Measurements from ENCODE around the gene PLPPR1. TPM values are rescaled to one million over a fixed set of nuclear protein-coding genes. Genes with fewer than 3 reads are reported as not detected.

Gene PLPPR1
- polyA plus RNA-seq, 1 of the 3 experiments (the other 2 are of a cell fraction) = not detected

DNA sequence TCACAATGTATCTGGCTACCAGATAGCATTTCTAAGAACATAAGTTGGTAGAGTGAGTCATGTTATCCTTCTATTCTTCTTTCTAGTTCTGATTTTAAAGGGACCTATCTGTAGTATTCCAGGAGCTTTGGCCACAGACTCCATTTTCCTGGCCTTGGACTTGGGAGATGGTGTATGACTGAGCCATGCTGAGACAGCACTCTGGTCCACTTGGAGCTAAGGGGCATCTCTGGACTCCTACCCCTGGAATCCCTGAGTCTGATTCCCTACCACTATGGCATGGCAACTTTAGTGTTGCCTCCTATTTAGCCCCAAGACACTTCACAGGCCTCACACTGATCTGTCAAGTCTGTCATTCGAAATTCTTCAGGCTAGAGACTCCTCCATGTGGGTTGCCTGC lies 297.5 kb downstream of the PLPPR1 start:
- H3K79me2 ChIP-seq (ENCODE audit: insufficient read depth) = no peaks in the 10 kb centered on the region
- no peak for DNase-seq
- ChIA-PET POLR2A (no interaction called here), CTCF (interaction anchor here (0.8 kb wide), 1 partner anchor 14 kb away, joined by 3 read pairs; no protein-coding TSS in a partner anchor)
- no peaks in the 10 kb centered on the region for H3K27me3 ChIP-seq (ENCODE audit: insufficient read depth)
- H3F3A ChIP-seq (replicated peaks; ENCODE audit: insufficient read depth) = no peaks in the 10 kb centered on the region
- H3K9me2 ChIP-seq = no peaks in the 10 kb centered on the region
- no peaks in the 10 kb centered on the region for H3K9me3 ChIP-seq
- 6% methylated on average over 1 of the region's 1 CpG for WGBS (ENCODE audit: low lambda C conversion rate)
- no peak overlapping the region for H3K27ac ChIP-seq (ENCODE audit: low read depth in 2 of 2, low read length in 1 of 2)
- H3K4me2 ChIP-seq = no peak overlapping the region
- H3K4me3 ChIP-seq (ENCODE audit: low read depth in 2 of 2, low read length in 1 of 2) = no peak overlapping the region
- H3K4me1 ChIP-seq (ENCODE audit: control insufficient read depth in 1 of 2, insufficient read depth in 2 of 2, low read depth in 1 of 2, low read length in 1 of 2) = no peaks in the 10 kb centered on the region
- no peak overlapping the region for H3K9ac ChIP-seq
- H3K36me3 ChIP-seq (replicated peaks in 1 of 2; ENCODE audit: control insufficient read depth in 1 of 2, insufficient read depth in 2 of 2, low read length in 1 of 2) = no peaks in the 10 kb centered on the region
- no peak for TF ChIP-seq TEAD4 (IDR thresholded peaks at IDR 0.05; ENCODE audit: borderline replicate concordance, insufficient read depth)
- TF ChIP-seq RAD21 (IDR thresholded peaks at IDR 0.05; ENCODE audit: low read length) = no peak
- no peak for TF ChIP-seq YY1 (IDR thresholded peaks at IDR 0.05; ENCODE audit: low read depth)
- no peak for TF ChIP-seq MXI1 (IDR thresholded peaks at IDR 0.05; ENCODE audit: low read depth, low read length)
- TF ChIP-seq, protein P1, sequence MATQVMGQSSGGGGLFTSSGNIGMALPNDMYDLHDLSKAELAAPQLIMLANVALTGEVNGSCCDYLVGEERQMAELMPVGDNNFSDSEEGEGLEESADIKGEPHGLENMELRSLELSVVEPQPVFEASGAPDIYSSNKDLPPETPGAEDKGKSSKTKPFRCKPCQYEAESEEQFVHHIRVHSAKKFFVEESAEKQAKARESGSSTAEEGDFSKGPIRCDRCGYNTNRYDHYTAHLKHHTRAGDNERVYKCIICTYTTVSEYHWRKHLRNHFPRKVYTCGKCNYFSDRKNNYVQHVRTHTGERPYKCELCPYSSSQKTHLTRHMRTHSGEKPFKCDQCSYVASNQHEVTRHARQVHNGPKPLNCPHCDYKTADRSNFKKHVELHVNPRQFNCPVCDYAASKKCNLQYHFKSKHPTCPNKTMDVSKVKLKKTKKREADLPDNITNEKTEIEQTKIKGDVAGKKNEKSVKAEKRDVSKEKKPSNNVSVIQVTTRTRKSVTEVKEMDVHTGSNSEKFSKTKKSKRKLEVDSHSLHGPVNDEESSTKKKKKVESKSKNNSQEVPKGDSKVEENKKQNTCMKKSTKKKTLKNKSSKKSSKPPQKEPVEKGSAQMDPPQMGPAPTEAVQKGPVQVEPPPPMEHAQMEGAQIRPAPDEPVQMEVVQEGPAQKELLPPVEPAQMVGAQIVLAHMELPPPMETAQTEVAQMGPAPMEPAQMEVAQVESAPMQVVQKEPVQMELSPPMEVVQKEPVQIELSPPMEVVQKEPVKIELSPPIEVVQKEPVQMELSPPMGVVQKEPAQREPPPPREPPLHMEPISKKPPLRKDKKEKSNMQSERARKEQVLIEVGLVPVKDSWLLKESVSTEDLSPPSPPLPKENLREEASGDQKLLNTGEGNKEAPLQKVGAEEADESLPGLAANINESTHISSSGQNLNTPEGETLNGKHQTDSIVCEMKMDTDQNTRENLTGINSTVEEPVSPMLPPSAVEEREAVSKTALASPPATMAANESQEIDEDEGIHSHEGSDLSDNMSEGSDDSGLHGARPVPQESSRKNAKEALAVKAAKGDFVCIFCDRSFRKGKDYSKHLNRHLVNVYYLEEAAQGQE (IDR thresholded peaks at IDR 0.05; ENCODE audit: low read depth, low read length) = no peak
- no peak for TF ChIP-seq SMC3 (IDR thresholded peaks at IDR 0.05; ENCODE audit: low read depth, low read length)
- TF ChIP-seq, protein P2, sequence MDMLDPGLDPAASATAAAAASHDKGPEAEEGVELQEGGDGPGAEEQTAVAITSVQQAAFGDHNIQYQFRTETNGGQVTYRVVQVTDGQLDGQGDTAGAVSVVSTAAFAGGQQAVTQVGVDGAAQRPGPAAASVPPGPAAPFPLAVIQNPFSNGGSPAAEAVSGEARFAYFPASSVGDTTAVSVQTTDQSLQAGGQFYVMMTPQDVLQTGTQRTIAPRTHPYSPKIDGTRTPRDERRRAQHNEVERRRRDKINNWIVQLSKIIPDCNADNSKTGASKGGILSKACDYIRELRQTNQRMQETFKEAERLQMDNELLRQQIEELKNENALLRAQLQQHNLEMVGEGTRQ (IDR thresholded peaks at IDR 0.05; ENCODE audit: borderline replicate concordance, low read depth, low read length) = no peak
- no peak for TF ChIP-seq GABPA (IDR thresholded peaks at IDR 0.05; ENCODE audit: low read depth)
- no peak for TF ChIP-seq TCF12 (IDR thresholded peaks at IDR 0.05)
- no peak for TF ChIP-seq RCOR1 (IDR thresholded peaks at IDR 0.05; ENCODE audit: low read length)
- no peak for TF ChIP-seq GATA2 (CRISPR knock-in tag; IDR thresholded peaks at IDR 0.05)
- TF ChIP-seq, protein P3, sequence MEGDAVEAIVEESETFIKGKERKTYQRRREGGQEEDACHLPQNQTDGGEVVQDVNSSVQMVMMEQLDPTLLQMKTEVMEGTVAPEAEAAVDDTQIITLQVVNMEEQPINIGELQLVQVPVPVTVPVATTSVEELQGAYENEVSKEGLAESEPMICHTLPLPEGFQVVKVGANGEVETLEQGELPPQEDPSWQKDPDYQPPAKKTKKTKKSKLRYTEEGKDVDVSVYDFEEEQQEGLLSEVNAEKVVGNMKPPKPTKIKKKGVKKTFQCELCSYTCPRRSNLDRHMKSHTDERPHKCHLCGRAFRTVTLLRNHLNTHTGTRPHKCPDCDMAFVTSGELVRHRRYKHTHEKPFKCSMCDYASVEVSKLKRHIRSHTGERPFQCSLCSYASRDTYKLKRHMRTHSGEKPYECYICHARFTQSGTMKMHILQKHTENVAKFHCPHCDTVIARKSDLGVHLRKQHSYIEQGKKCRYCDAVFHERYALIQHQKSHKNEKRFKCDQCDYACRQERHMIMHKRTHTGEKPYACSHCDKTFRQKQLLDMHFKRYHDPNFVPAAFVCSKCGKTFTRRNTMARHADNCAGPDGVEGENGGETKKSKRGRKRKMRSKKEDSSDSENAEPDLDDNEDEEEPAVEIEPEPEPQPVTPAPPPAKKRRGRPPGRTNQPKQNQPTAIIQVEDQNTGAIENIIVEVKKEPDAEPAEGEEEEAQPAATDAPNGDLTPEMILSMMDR (IDR thresholded peaks at IDR 0.05) = no peak
- no peak for TF ChIP-seq NFIC (IDR thresholded peaks at IDR 0.05; ENCODE audit: borderline replicate concordance)
- TF ChIP-seq MEF2A (IDR thresholded peaks at IDR 0.05; ENCODE audit: borderline replicate concordance, low read depth) = no peak
- no peak for TF ChIP-seq POLR2AphosphoS5 (IDR thresholded peaks at IDR 0.05; ENCODE audit: low read depth, low read length)
- TF ChIP-seq, protein P4, sequence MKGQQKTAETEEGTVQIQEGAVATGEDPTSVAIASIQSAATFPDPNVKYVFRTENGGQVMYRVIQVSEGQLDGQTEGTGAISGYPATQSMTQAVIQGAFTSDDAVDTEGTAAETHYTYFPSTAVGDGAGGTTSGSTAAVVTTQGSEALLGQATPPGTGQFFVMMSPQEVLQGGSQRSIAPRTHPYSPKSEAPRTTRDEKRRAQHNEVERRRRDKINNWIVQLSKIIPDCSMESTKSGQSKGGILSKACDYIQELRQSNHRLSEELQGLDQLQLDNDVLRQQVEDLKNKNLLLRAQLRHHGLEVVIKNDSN (IDR thresholded peaks at IDR 0.05; ENCODE audit: borderline replicate concordance, low read depth) = no peak
- TF ChIP-seq FOXM1 (IDR thresholded peaks at IDR 0.05; ENCODE audit: low read depth) = no peak
- no peak for TF ChIP-seq TAF1 (IDR thresholded peaks at IDR 0.05; ENCODE audit: borderline replicate concordance, low read depth, low read length)
- no peak for TF ChIP-seq SIN3A (IDR thresholded peaks at IDR 0.05; ENCODE audit: borderline replicate concordance, low read depth, low read length)
- H4K20me1 ChIP-seq (ENCODE audit: insufficient read depth) = no peaks in the 10 kb centered on the region
- no peak overlapping the region for H2AFZ ChIP-seq (ENCODE audit: low read depth)
